ENCODE measurements around the gene CCDC192.

The CCDC192 gene

DNA sequence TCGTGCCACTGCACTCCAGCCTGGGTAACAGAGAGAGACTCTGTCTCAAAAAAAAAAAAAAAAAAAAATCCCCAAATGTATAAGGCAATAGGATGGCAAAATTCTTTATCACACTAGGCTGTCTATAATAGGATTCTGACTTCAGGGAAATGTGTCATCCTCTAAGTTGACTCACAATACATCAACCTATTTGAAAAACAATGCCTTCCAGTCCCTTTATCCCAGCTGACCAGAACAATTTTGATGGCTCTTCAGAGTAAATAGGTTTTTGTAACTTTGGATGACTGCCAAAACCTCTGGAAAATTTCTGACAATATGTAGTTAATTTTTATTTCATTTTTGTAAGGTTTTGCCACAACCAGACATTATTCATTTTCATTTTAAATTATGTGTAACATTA, 184.1 kb downstream of the CCDC192 start:
- H3K4me1 ChIP-seq (ENCODE audit: control insufficient read depth, insufficient read depth, low read length) = peaks cover 9% of the 10 kb centered on the region
- no peak for DNase-seq (ENCODE audit: low read depth)
- no peaks in the 10 kb centered on the region for H3K9me3 ChIP-seq (ENCODE audit: control insufficient read depth, low read length)
- no peaks in the 10 kb centered on the region for H3K36me3 ChIP-seq (ENCODE audit: control insufficient read depth, insufficient read depth, low read length, severe bottlenecking)
- H3K4me3 ChIP-seq (ENCODE audit: low read length) = no peak overlapping the region
- no peak overlapping the region for H3K9ac ChIP-seq (ENCODE audit: low read length)
- H3K27me3 ChIP-seq (replicated peaks; ENCODE audit: control insufficient read depth, insufficient read depth, low read length) = no peaks in the 10 kb centered on the region

DNA sequence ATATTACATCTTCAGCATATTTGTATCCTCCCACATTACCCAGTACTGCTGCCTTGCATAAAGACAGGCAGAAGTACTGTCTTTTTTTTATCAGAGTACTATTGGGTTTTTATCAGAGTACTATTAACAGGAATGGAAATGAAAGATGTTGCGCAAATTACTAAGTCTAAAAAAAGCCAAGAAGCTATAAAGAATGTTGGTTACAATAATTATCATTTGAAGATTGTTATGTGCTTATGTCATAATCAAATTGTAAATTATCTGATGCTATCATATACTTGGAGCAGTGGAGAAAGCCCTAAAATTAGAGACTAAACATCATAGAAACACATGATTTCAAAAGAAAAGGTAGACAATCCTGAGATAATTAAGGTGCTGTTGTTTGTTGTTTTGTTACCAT, 188.8 kb downstream of the CCDC192 start:
- peaks cover 16% of the 10 kb centered on the region for H3K4me1 ChIP-seq (ENCODE audit: control insufficient read depth, insufficient read depth, low read length)
- H3K36me3 ChIP-seq (ENCODE audit: control insufficient read depth, insufficient read depth, low read length, severe bottlenecking) = no peaks in the 10 kb centered on the region
- no peak for DNase-seq (ENCODE audit: low read depth)
- H3K9me3 ChIP-seq (ENCODE audit: control insufficient read depth, low read length) = no peaks in the 10 kb centered on the region
- H3K9ac ChIP-seq (ENCODE audit: low read length) = no peak overlapping the region
- H3K4me3 ChIP-seq (ENCODE audit: low read length) = no peak overlapping the region
- no peaks in the 10 kb centered on the region for H3K27me3 ChIP-seq (replicated peaks; ENCODE audit: control insufficient read depth, insufficient read depth, low read length)

DNA sequence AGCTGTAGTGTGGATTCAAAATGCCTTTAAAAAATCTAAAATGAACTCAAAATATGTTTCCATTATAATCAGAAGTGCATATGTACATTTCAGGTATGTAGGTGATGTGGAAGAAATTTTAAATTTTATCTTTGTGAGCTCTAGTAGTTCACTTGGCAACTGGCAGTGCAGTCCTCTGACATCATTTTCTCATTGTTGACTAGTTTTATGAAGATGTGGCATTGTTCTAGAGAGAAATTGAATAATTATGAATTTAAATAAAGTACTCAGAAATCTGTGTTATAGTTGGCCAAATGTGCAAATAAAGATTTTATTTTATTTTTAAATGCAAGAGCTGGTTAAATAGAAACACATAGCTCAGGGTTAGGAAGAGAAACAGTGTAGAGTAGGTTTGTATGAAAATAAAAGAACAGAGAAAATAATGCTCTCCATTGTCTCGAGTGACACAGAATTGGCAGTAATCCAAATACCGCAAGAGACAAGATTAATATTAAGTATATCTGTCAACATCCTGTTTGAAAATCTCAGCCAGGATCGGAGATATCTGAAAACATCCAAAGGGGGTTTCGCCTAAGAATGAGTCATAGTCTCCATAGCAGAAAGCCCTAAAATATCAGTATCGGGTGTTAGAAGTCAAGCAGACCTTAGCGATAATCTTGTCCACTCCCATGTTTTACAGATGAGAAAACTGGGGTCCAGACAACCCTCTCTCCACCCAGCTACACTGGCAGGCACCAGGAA, 189.4 kb downstream of the CCDC192 start:
- H3K9ac ChIP-seq (ENCODE audit: low read length) = no peak overlapping the region
- DNase-seq (ENCODE audit: low read depth) = no peak
- H3K9me3 ChIP-seq (ENCODE audit: control insufficient read depth, low read length) = no peaks in the 10 kb centered on the region

DNA sequence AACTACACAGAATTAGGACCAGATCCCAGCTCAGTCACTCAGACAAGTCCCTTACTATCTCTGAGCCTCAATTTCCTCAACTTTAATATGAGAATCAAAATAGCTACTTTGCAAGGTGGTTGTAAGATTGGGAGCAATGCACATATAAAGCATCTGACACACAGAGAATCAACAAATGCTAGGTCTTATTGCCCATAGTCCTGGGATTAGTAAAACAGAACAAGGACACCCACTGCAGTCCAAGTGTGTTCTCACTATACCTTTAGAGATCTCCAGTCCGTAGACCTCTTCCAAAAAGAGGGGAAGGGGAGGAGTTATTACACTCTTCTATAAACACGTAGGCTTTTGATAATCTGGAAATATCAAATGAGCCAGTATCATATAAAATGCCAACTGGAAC, 190.0 kb downstream of the CCDC192 start:
- Histone ChIP-seq H3K36me3 (ENCODE audit: control insufficient read depth, insufficient read depth, low read length, severe bottlenecking) (no peaks in the 10 kb centered on the region), H3K4me1 (ENCODE audit: control insufficient read depth, insufficient read depth, low read length) (peaks cover 16% of the 10 kb centered on the region), H3K9ac (ENCODE audit: low read length) (no peak overlapping the region), H3K27me3 (replicated peaks; ENCODE audit: control insufficient read depth, insufficient read depth, low read length) (no peaks in the 10 kb centered on the region), H3K4me3 (ENCODE audit: low read length) (no peak overlapping the region), H3K9me3 (ENCODE audit: control insufficient read depth, low read length) (no peaks in the 10 kb centered on the region)
- DNase-seq (ENCODE audit: low read depth) = no peak

More for the DNA sequence above, 189.4 kb downstream of the CCDC192 start:
- peaks cover 16% of the 10 kb centered on the region for H3K4me1 ChIP-seq (ENCODE audit: control insufficient read depth, insufficient read depth, low read length)
- H3K4me3 ChIP-seq (ENCODE audit: low read length) = peak overlapping the region; percentile 39
- no peaks in the 10 kb centered on the region for H3K36me3 ChIP-seq (ENCODE audit: control insufficient read depth, insufficient read depth, low read length, severe bottlenecking)
- no peaks in the 10 kb centered on the region for H3K27me3 ChIP-seq (replicated peaks; ENCODE audit: control insufficient read depth, insufficient read depth, low read length)

DNA sequence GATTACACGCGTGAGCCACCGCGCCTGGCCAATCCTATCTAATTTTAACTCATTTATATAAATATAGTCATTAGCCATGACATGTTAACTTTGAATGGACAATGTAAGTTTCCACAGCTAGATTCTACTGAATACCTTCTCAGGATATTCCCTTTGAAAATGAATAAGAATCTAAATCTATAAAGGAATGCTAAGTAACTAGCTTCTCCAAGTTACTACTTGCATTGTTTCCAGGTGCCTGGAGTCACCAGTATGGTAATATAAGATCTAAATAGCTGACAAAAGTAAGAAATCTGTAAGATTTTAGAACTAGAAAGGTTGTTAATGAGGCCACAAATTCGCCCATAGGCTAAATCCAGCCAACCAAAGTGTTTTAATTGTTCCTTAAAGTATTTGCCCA, 191.3 kb downstream of the CCDC192 start:
- H3K36me3 ChIP-seq (ENCODE audit: control insufficient read depth, insufficient read depth, low read length, severe bottlenecking) = no peaks in the 10 kb centered on the region
- no peak for DNase-seq (ENCODE audit: low read depth)
- no peak overlapping the region for H3K9ac ChIP-seq (ENCODE audit: low read length)
- no peaks in the 10 kb centered on the region for H3K27me3 ChIP-seq (replicated peaks; ENCODE audit: control insufficient read depth, insufficient read depth, low read length)
- no peak overlapping the region for H3K4me3 ChIP-seq (ENCODE audit: low read length)
- no peaks in the 10 kb centered on the region for H3K9me3 ChIP-seq (ENCODE audit: control insufficient read depth, low read length)
- H3K4me1 ChIP-seq (ENCODE audit: control insufficient read depth, insufficient read depth, low read length) = peaks cover 22% of the 10 kb centered on the region

DNA sequence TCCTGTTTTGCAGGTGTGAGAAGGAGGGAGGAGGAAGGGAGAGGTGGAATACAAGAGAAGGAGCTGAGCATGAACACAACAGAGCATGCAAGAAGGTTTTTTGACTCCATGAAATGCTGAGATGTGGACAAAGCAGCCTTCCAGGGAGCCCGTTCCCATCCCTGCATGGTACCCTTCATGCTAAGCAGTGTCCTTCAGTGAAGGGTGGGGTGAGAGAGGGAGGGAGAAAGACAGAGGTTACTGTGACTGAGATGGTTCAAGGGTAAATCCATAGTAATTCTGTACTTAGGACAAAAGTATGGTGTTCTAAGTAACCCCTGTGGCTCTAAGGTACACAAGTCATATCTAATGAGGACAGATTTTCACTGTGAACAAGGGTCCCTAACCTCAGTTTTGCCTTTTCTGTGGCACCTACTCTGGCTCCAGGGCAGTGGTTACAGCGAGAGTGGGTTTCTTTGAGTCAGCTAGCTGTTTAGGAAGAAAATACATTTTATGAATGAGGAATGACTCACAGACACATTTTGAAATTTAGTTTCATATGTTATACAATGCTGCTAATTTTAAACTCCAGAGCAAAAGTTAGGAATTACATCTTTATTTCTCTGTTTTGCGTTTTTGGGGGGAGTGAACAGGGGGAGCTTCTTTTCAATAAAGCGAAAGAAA, 195.5 kb downstream of the CCDC192 start:
- H3K4me1 ChIP-seq (ENCODE audit: control insufficient read depth, insufficient read depth, low read length) = peaks cover 6% of the 10 kb centered on the region
- H3K36me3 ChIP-seq (ENCODE audit: control insufficient read depth, insufficient read depth, low read length, severe bottlenecking) = no peaks in the 10 kb centered on the region
- DNase-seq (ENCODE audit: low read depth) = peak; percentile 50
- H3K9me3 ChIP-seq (ENCODE audit: control insufficient read depth, low read length) = no peaks in the 10 kb centered on the region
- H3K4me3 ChIP-seq (ENCODE audit: low read length) = no peak overlapping the region
- H3K9ac ChIP-seq (ENCODE audit: low read length) = no peak overlapping the region
- H3K27me3 ChIP-seq (replicated peaks; ENCODE audit: control insufficient read depth, insufficient read depth, low read length) = no peaks in the 10 kb centered on the region

DNA sequence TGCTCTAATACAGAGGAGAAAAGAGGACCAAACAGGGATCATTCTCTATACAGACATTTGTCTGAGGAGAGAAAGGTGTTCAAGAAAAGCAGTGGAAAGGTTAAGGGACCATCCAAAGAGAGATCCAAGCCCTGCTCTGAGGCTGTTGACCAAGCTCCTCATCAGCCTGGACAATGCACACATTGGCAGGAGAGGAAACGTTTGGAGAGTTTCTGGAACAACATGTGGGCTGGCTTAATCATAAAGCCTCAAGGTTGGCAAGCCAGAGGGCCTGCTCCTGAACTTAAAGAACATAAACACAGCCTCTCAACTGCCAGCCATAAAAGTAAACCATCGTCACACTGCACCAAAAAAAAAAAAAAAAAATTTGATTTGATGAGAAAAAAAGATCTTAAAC, 196.0 kb downstream of the CCDC192 start:
- DNase-seq (ENCODE audit: low read depth) = no peak
- Histone ChIP-seq H3K9me3 (ENCODE audit: control insufficient read depth, low read length) (no peaks in the 10 kb centered on the region), H3K4me3 (ENCODE audit: low read length) (no peak overlapping the region), H3K27me3 (replicated peaks; ENCODE audit: control insufficient read depth, insufficient read depth, low read length) (no peaks in the 10 kb centered on the region), H3K4me1 (ENCODE audit: control insufficient read depth, insufficient read depth, low read length) (peaks cover 6% of the 10 kb centered on the region), H3K9ac (ENCODE audit: low read length) (no peak overlapping the region), H3K36me3 (ENCODE audit: control insufficient read depth, insufficient read depth, low read length, severe bottlenecking) (no peaks in the 10 kb centered on the region)

DNA sequence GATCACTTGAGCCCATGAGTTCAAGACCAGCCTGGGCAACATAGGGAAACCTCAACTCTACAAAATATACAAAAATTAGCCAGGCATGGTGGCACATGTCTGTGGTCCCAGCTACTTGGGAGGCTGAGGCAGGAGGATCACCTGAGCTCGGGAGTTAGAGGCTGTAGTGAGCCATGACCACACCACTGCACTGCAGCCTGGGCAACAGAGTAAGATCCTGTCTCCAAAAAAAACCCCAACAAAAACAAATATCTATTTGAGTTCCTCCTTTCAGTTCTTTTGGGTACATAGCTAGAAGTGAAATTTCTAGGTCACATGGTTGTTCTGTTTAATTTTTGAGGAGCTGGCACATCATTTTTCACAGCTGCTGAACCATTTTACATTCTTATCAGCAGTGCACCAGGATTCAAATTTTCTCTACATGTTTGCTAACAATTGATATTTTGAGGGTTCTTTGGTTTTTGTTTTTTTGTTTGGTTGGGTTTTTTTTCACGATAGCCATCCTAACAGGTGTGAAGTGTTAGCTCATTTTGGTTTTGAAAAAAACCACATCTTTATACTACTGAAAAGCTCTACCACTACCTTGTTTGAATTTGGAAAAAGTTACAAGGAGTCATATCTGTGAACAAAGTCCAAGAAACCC, 203.5 kb downstream of the CCDC192 start:
- H3K27me3 ChIP-seq (replicated peaks; ENCODE audit: control insufficient read depth, insufficient read depth, low read length) = no peaks in the 10 kb centered on the region
- H3K9me3 ChIP-seq (ENCODE audit: control insufficient read depth, low read length) = no peaks in the 10 kb centered on the region
- H3K4me3 ChIP-seq (ENCODE audit: low read length) = no peak overlapping the region
- DNase-seq (ENCODE audit: low read depth) = no peak
- no peak overlapping the region for H3K9ac ChIP-seq (ENCODE audit: low read length)
- no peaks in the 10 kb centered on the region for H3K4me1 ChIP-seq (ENCODE audit: control insufficient read depth, insufficient read depth, low read length)
- no peaks in the 10 kb centered on the region for H3K36me3 ChIP-seq (ENCODE audit: control insufficient read depth, insufficient read depth, low read length, severe bottlenecking)

DNA sequence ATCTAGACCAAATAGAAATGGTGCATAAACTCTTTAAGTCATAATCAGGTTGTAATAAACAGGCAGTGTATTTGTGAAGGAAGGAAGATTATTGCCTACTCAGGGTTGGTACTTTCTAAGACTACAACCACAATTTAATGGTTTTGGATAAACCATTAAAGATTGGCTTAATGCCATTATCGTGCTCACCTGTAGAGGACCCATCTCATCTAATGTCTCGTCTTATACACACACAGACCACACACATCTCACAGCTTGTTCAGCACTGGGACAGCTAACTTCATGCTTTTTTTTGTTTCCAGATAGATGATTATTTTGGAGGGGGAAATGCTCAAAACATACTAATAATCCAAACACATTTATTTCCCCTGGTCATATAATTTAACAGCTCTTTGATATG, 204.7 kb downstream of the CCDC192 start:
- Histone ChIP-seq H3K9ac (ENCODE audit: low read length) (no peak overlapping the region), H3K9me3 (ENCODE audit: control insufficient read depth, low read length) (no peaks in the 10 kb centered on the region), H3K4me1 (ENCODE audit: control insufficient read depth, insufficient read depth, low read length) (no peaks in the 10 kb centered on the region), H3K4me3 (ENCODE audit: low read length) (no peak overlapping the region), H3K27me3 (replicated peaks; ENCODE audit: control insufficient read depth, insufficient read depth, low read length) (no peaks in the 10 kb centered on the region), H3K36me3 (ENCODE audit: control insufficient read depth, insufficient read depth, low read length, severe bottlenecking) (no peaks in the 10 kb centered on the region)
- no peak for DNase-seq (ENCODE audit: low read depth)

DNA sequence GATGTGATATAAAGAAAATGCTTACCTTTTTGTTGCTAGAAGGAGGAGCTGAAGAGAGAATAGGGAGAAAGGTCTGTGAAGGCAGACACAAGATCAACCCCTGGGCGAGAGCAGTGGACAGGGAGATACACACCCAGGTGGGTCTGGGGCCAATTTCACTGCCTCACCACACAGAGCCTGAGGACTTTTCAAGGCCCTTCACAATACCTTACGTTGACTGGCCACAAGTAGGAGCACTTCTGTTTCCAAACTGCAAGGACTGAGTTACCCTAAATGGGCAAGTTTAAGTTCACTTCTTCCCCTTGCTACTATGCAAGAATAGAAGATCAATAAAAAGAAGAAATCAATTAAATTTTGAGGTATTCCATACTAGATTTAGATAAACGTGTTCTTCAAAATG, 205.9 kb downstream of the CCDC192 start:
- H3K4me1 ChIP-seq (ENCODE audit: control insufficient read depth, insufficient read depth, low read length) = no peaks in the 10 kb centered on the region

DNA sequence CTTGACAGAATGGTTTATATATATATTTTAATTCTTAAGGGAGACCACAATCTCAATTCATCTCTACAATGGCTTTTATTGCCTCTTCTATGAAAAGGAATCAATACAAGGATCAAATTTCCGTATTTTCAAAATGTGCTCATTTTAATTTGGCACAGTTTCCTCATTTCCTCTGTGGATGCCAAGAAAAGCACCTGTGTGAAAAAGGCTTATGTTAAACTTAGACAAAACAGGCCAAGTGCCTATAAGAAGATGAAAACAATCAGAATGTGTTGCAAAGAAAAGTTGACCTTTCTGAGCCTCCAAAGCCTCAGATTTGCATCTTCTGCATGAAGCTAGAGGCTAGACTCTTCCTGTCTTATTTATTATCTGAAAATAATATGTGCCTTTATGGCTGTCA, 206.6 kb downstream of the CCDC192 start:
- Histone ChIP-seq H3K4me3 (ENCODE audit: low read length) (no peak overlapping the region), H3K4me1 (ENCODE audit: control insufficient read depth, insufficient read depth, low read length) (no peaks in the 10 kb centered on the region), H3K9ac (ENCODE audit: low read length) (no peak overlapping the region), H3K9me3 (ENCODE audit: control insufficient read depth, low read length) (no peaks in the 10 kb centered on the region), H3K36me3 (ENCODE audit: control insufficient read depth, insufficient read depth, low read length, severe bottlenecking) (no peaks in the 10 kb centered on the region), H3K27me3 (replicated peaks; ENCODE audit: control insufficient read depth, insufficient read depth, low read length) (no peaks in the 10 kb centered on the region)
- no peak for DNase-seq (ENCODE audit: low read depth)

More for the DNA sequence above, 205.9 kb downstream of the CCDC192 start:
- Histone ChIP-seq H3K27me3 (replicated peaks; ENCODE audit: control insufficient read depth, insufficient read depth, low read length) (no peaks in the 10 kb centered on the region), H3K9me3 (ENCODE audit: control insufficient read depth, low read length) (no peaks in the 10 kb centered on the region), H3K4me3 (ENCODE audit: low read length) (no peak overlapping the region), H3K9ac (ENCODE audit: low read length) (no peak overlapping the region), H3K36me3 (ENCODE audit: control insufficient read depth, insufficient read depth, low read length, severe bottlenecking) (no peaks in the 10 kb centered on the region)
- peak; percentile 47 for DNase-seq (ENCODE audit: low read depth)

Data from adipocyte (in vitro differentiated cells).